ENCODE measurements around the gene MKLN1.
"Not testable (repeated sequence)": the region's sequence is repeated elsewhere in the genome, so short reads cannot be mapped to it uniquely, and the experiment has no call there.

MKLN1 gene

GRCh38 chr7:131400681-131401176 is 73.1 kb downstream of the MKLN1 start:
- no peak for DNase-seq (ENCODE audit: low spot score)

- DNase-seq (ENCODE audit: low spot score): peak; percentile 12
Observed at GRCh38 chr7:131401194-131401593, 73.5 kb downstream of the MKLN1 start.

GRCh38 chr7:131403322-131403721 is 75.6 kb downstream of the MKLN1 start:
- no peak for DNase-seq (ENCODE audit: low spot score)

GRCh38 chr7:131404226-131404911 is 76.7 kb downstream of the MKLN1 start:
- DNase-seq (ENCODE audit: low spot score): no peak

- no peak for DNase-seq (ENCODE audit: low spot score)
Observed at GRCh38 chr7:131409129-131409766, 81.6 kb downstream of the MKLN1 start.

GRCh38 chr7:131412031-131412430 is 84.4 kb downstream of the MKLN1 start:
- no peak for DNase-seq (ENCODE audit: low spot score)

GRCh38 chr7:131413711-131414110 is 86.0 kb downstream of the MKLN1 start:
- no peak for DNase-seq (ENCODE audit: low spot score)

- DNase-seq (ENCODE audit: low spot score): no peak
Observed at GRCh38 chr7:131424219-131424822, 96.6 kb downstream of the MKLN1 start.

- DNase-seq (ENCODE audit: low spot score): no peak
Observed at GRCh38 chr7:131425992-131426391, 98.3 kb downstream of the MKLN1 start.

- DNase-seq (ENCODE audit: low spot score): not testable (repeated sequence)
Observed at GRCh38 chr7:131430826-131431225, 103.2 kb downstream of the MKLN1 start.

- DNase-seq (ENCODE audit: low spot score): no peak
Observed at GRCh38 chr7:131431289-131431688, 103.6 kb downstream of the MKLN1 start.

GRCh38 chr7:131431756-131432155 is 104.1 kb downstream of the MKLN1 start:
- no peak for DNase-seq (ENCODE audit: low spot score)

GRCh38 chr7:131436384-131436783 is 108.7 kb downstream of the MKLN1 start:
- DNase-seq (ENCODE audit: low spot score): no peak

GRCh38 chr7:131438969-131439368 is 111.3 kb downstream of the MKLN1 start:
- no peak for DNase-seq (ENCODE audit: low spot score)

- DNase-seq (ENCODE audit: low spot score): no peak
Observed at GRCh38 chr7:131443496-131443895, 115.8 kb downstream of the MKLN1 start.

- no peak for DNase-seq (ENCODE audit: low spot score)
Observed at GRCh38 chr7:131444683-131445082, 117.0 kb downstream of the MKLN1 start.

- no peak for DNase-seq (ENCODE audit: low spot score)
Observed at GRCh38 chr7:131449373-131449902, 121.8 kb downstream of the MKLN1 start.

- DNase-seq (ENCODE audit: low spot score): no peak
Observed at GRCh38 chr7:131454498-131454897, 126.8 kb downstream of the MKLN1 start.

- DNase-seq (ENCODE audit: low spot score): no peak
Observed at GRCh38 chr7:131455001-131455400, 127.3 kb downstream of the MKLN1 start.

GRCh38 chr7:131455546-131455945 is 127.9 kb downstream of the MKLN1 start:
- no peak for DNase-seq (ENCODE audit: low spot score)

GRCh38 chr7:131456338-131456737 is 128.7 kb downstream of the MKLN1 start:
- no peak for DNase-seq (ENCODE audit: low spot score)

GRCh38 chr7:131459256-131459655 is 131.6 kb downstream of the MKLN1 start:
- no peak for DNase-seq (ENCODE audit: low spot score)

- no peak for DNase-seq (ENCODE audit: low spot score)
Observed at GRCh38 chr7:131462059-131462458, 134.4 kb downstream of the MKLN1 start.
